GM23248 (cell line): ENCODE measurements around the gene FKBP10. TPM values are rescaled to one million over a fixed set of nuclear protein-coding genes. Genes with fewer than 3 reads are reported as not detected.

Source experiments
- DNase-seq: peaks from one replicate; pipeline ENCODE4 v3.0.0-alpha.2; 2015
- H2AFZ ChIP-seq: fragments of 200-600 bp; sonication (generic); 2 replicates; pipeline ENCODE4 v1.6.1; 2016; ENCODE audit warnings: antibody characterized with exemption
- H3F3A ChIP-seq: fragments of 200-600 bp; sonication (generic); 2 replicates; pipeline ENCODE4 v1.6.1; 2016; ENCODE audit warnings: mild to moderate bottlenecking, antibody characterized with exemption, mixed run types; ENCODE audit not compliant: insufficient read depth
- H3K27ac ChIP-seq: fragments of 200-600 bp; sonication (generic); 2 replicates; pipeline ENCODE4 v1.5.1; 2016; ENCODE audit warnings: mild to moderate bottlenecking
- H3K27me3 ChIP-seq: fragments of 200-600 bp; sonication (generic); replicated peaks from 2 replicates; pipeline ENCODE4 v1.6.1; 2016; ENCODE audit warnings: mild to moderate bottlenecking; ENCODE audit not compliant: insufficient read depth
- H3K36me3 ChIP-seq: fragments of 200-600 bp; sonication (generic); 2 replicates; pipeline ENCODE4 v1.6.1; 2016; ENCODE audit warnings: low read depth, mild to moderate bottlenecking
- H3K4me1 ChIP-seq: fragments of 200-600 bp; sonication (generic); 2 replicates; pipeline ENCODE4 v1.6.1; 2016; ENCODE audit warnings: mild to moderate bottlenecking; ENCODE audit not compliant: insufficient read depth
- H3K4me2 ChIP-seq: fragments of 200-600 bp; sonication (generic); one replicate; pipeline ENCODE4 v1.6.1; 2016; ENCODE audit warnings: mild to moderate bottlenecking; ENCODE audit not compliant: unreplicated experiment
- H3K4me3 ChIP-seq: fragments of 200-600 bp; sonication (generic); 2 replicates; pipeline ENCODE4 v1.5.1; 2016; ENCODE audit warnings: mild to moderate bottlenecking
- H3K79me2 ChIP-seq: fragments of 200-600 bp; sonication (generic); 2 replicates; pipeline ENCODE4 v1.6.1; 2016; ENCODE audit warnings: mild to moderate bottlenecking; ENCODE audit not compliant: insufficient read depth
- H3K9ac ChIP-seq: fragments of 200-600 bp; sonication (generic); 2 replicates; pipeline ENCODE4 v1.6.1; 2016; ENCODE audit warnings: mild to moderate bottlenecking
- H3K9me2 ChIP-seq: fragments of 200-600 bp; sonication (generic); 2 replicates; pipeline ENCODE4 v1.6.1; 2016; ENCODE audit warnings: mixed run types, mild to moderate bottlenecking, moderate library complexity; ENCODE audit not compliant: insufficient read depth
- H3K9me3 ChIP-seq: fragments of 200-600 bp; sonication (generic); one replicate; pipeline ENCODE4 v1.6.1; 2017; ENCODE audit warnings: low read depth
- H4K20me1 ChIP-seq: fragments of 200-600 bp; sonication (generic); 2 replicates; pipeline ENCODE4 v1.6.0; 2016; ENCODE audit not compliant: insufficient read depth
- EZH2 ChIP-seq: fragments of 200-600 bp; sonication (generic); IDR thresholded peaks from 2 replicates; pipeline ENCODE4 v1.6.1; 2018; ENCODE audit warnings: antibody characterized with exemption, mild to moderate bottlenecking; ENCODE audit not compliant: insufficient read depth, poor library complexity, severe bottlenecking
- EZH2phosphoT487 ChIP-seq: fragments of 200-600 bp; sonication (generic); IDR thresholded peaks from 2 replicates; pipeline ENCODE4 v1.6.1; 2018; ENCODE audit warnings: antibody characterized with exemption, moderate library complexity, mild to moderate bottlenecking, low read depth; ENCODE audit not compliant: insufficient read depth
- WGBS, 2 experiments: methylation state at CpG; one replicate each; pipeline ENCODE4 v1.1.6; 2015 to 2017; ENCODE audit warnings: low lambda C conversion rate in 2 of 2, low coverage in 1 of 2; ENCODE audit errors: missing lambda C conversion rate in 2 of 2; 5-methylcytosine and 5-hydroxymethylcytosine counted together
- in situ Hi-C: fragments of 300-500 bp; cut with MboI; formaldehyde crosslinking; loops from 2 replicates; pipeline ENCODE4 v1.15.0; 2020
- polyA plus RNA-seq: library from polyadenylated mRNA; unstranded; fragments of >200 nt; fragmentation: Nextera tagmentation; extraction: Ambion mirVana; gene quantifications from 2 replicates; pipeline ENCODE4 v1.2.1, GENCODE V29; 2016
- small RNA-seq: library from RNA; depleted of rRNA; stranded (forward); fragments of <200 nt; gene quantifications from one replicate; pipeline ENCODE3, GENCODE V24; 2014; ENCODE audit warnings: low read depth, low replicate concordance
- total RNA-seq: library from RNA; depleted of rRNA; stranded (reverse); fragments of >200 nt; shearing (Covaris generic); gene quantifications from 2 replicates; pipeline ENCODE4 v1.2.3, GENCODE V29; 2014; rRNA removed

Gene FKBP10
- total and polyA plus RNA-seq, 2 experiments from 2014 or later = 81.5 to 759 TPM

DNA sequence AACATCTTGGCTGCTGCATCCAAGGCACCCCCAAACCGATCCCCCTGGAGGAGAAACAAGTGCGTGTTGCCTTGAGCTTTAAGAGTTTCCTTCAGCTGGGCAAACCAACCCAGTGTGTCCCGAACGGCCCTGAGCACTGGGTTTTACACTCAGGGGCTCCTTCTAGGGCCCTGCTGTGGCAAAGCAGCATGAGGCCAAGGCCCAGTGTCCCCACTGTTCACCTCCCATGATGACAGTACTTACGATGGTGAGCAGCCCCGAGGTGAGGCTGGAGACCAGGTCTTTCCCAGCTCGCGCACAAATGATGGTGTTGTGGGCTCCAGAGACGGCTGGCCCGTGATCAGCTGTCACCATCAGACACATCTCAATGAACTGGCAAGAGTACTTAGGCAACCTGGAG, 59.0 kb downstream of the FKBP10 start:
- no peak overlapping the region for H3K9ac ChIP-seq
- H2AFZ ChIP-seq = no peak overlapping the region
- TF ChIP-seq EZH2 (no peak), EZH2phosphoT487 (no peak)
- no peak overlapping the region for H3K27ac ChIP-seq
- H3K4me3 ChIP-seq = no peak overlapping the region
- no peaks in the 10 kb centered on the region for H3K27me3 ChIP-seq
- H3K4me1 ChIP-seq = no peaks in the 10 kb centered on the region
- H3K9me3 ChIP-seq = no peaks in the 10 kb centered on the region
- no peaks in the 10 kb centered on the region for H3K79me2 ChIP-seq
- WGBS, 2 experiments = 95 to 100% methylated on average over 8 to 10 of the region's 10 CpGs
- in situ Hi-C loops = no loop called here
- H3F3A ChIP-seq = peaks cover 66% of the 10 kb centered on the region
- no peaks in the 10 kb centered on the region for H3K9me2 ChIP-seq
- no peak for DNase-seq
- no peaks in the 10 kb centered on the region for H4K20me1 ChIP-seq
- no peak overlapping the region for H3K4me2 ChIP-seq
- H3K36me3 ChIP-seq = peaks cover 71% of the 10 kb centered on the region

Small RNA genes within 50 kb of the gene (small RNA-seq; reads per million reads assigned to genes)
- gene AC125257.2 = not detected

Other genes with a start within 250 kb of the FKBP10 start
- not detected in 2 replicates for gene KRT9, start 240.9 kb upstream of the FKBP10 start, total RNA-seq
- gene KRT9, start 240.9 kb upstream of the FKBP10 start, polyA plus RNA-seq = not detected in 2 replicates
- gene KRT14, start 226.1 kb upstream of the FKBP10 start, total RNA-seq = 0.25 TPM in 1 of 2 replicates, not detected in the other
- gene KRT14, start 226.1 kb upstream of the FKBP10 start, polyA plus RNA-seq = 0.90 and 0.93 TPM in 2 replicates
- gene KRT16, start 200.2 kb upstream of the FKBP10 start, total RNA-seq = 0.38 and 2.5 TPM in 2 replicates
- 0.90 and 1.2 TPM in 2 replicates for gene KRT16, start 200.2 kb upstream of the FKBP10 start, polyA plus RNA-seq
- 0.51 and 3.8 TPM in 2 replicates for gene KRT17, start 188.4 kb upstream of the FKBP10 start, total RNA-seq
- gene KRT17, start 188.4 kb upstream of the FKBP10 start, polyA plus RNA-seq = 1.4 and 1.8 TPM in 2 replicates
- 98.1 and 113 TPM in 2 replicates for gene EIF1, start 124.1 kb upstream of the FKBP10 start, total RNA-seq
- gene EIF1, start 124.1 kb upstream of the FKBP10 start, polyA plus RNA-seq = 1,585 and 1,606 TPM in 2 replicates
- gene GAST, start 100.7 kb upstream of the FKBP10 start, total RNA-seq = not detected in 2 replicates
- not detected in 2 replicates for gene GAST, start 100.7 kb upstream of the FKBP10 start, polyA plus RNA-seq
- not detected in 2 replicates for gene HAP1, start 78.4 kb upstream of the FKBP10 start, total RNA-seq
- 0.06 TPM in 1 of 2 replicates, not detected in the other for gene HAP1, start 78.4 kb upstream of the FKBP10 start, polyA plus RNA-seq
- gene JUP, start 26.3 kb upstream of the FKBP10 start, total RNA-seq = 2.7 and 3.6 TPM in 2 replicates
- 2.3 and 3.1 TPM in 2 replicates for gene JUP, start 26.3 kb upstream of the FKBP10 start, polyA plus RNA-seq
- 116 and 161 TPM in 2 replicates for gene P3H4, start 1.1 kb upstream of the FKBP10 start, total RNA-seq
- 96.9 and 105 TPM in 2 replicates for gene P3H4, start 1.1 kb upstream of the FKBP10 start, polyA plus RNA-seq
- 61.7 and 69.8 TPM in 2 replicates for gene NT5C3B, start 23.2 kb downstream of the FKBP10 start, total RNA-seq
- gene NT5C3B, start 23.2 kb downstream of the FKBP10 start, polyA plus RNA-seq = 59.3 and 69.6 TPM in 2 replicates
- 2.3 TPM in 1 of 2 replicates, not detected in the other for gene KLHL10, start 24.8 kb downstream of the FKBP10 start, total RNA-seq
- 0.09 TPM in 2 replicates for gene KLHL10, start 24.8 kb downstream of the FKBP10 start, polyA plus RNA-seq
- gene KLHL11, start 52.4 kb downstream of the FKBP10 start, total RNA-seq = 27.7 and 28.5 TPM in 2 replicates
- 12.5 and 12.8 TPM in 2 replicates for gene KLHL11, start 52.4 kb downstream of the FKBP10 start, polyA plus RNA-seq
- gene ACLY, start 105.9 kb downstream of the FKBP10 start, total RNA-seq = 139 and 144 TPM in 2 replicates
- 101 TPM in 2 replicates for gene ACLY, start 105.9 kb downstream of the FKBP10 start, polyA plus RNA-seq
- gene ODAD4, start 117.6 kb downstream of the FKBP10 start, total RNA-seq = 0.25 and 0.54 TPM in 2 replicates
- 0.81 and 1.4 TPM in 2 replicates for gene ODAD4, start 117.6 kb downstream of the FKBP10 start, polyA plus RNA-seq
- 58.3 and 69.4 TPM in 2 replicates for gene CNP, start 153.8 kb downstream of the FKBP10 start, total RNA-seq
- 103 and 107 TPM in 2 replicates for gene CNP, start 153.8 kb downstream of the FKBP10 start, polyA plus RNA-seq
- gene DNAJC7, start 204.4 kb downstream of the FKBP10 start, total RNA-seq = 61.6 and 71.3 TPM in 2 replicates
- gene DNAJC7, start 204.4 kb downstream of the FKBP10 start, polyA plus RNA-seq = 69.3 and 73.5 TPM in 2 replicates
- 70.8 and 71.2 TPM in 2 replicates for gene NKIRAS2, start 207.1 kb downstream of the FKBP10 start, total RNA-seq
- 66.5 and 67.5 TPM in 2 replicates for gene NKIRAS2, start 207.1 kb downstream of the FKBP10 start, polyA plus RNA-seq
- 0.13 TPM in 1 of 2 replicates, not detected in the other for gene C17orf113, start 237.6 kb downstream of the FKBP10 start, total RNA-seq
- not detected in 2 replicates for gene C17orf113, start 237.6 kb downstream of the FKBP10 start, polyA plus RNA-seq